Neural cell (in vitro differentiated cells): ENCODE measurements around the gene CUBN.

Experiments
- CTCF ChIP-seq: fragments of 450-650 bp; IDR thresholded peaks from 2 replicates; pipeline ENCODE4 v1.5.1; 2014; ENCODE audit warnings: antibody characterized with exemption, mild to moderate bottlenecking, moderate library complexity; ENCODE audit not compliant: poor library complexity, severe bottlenecking
- EP300 ChIP-seq: fragments of 450-650 bp; conservative IDR thresholded peaks from 2 replicates; pipeline ENCODE4 v1.6.1; 2014; ENCODE audit warnings: antibody characterized with exemption, mild to moderate bottlenecking, moderate library complexity; ENCODE audit not compliant: poor library complexity, severe bottlenecking
- EZH2 ChIP-seq: fragments of 200-600, 300-800 bp; shearing (Covaris generic), sonication (generic); IDR thresholded peaks from 2 replicates; pipeline ENCODE4 v1.6.1; 2014; ENCODE audit warnings: antibody characterized with exemption, low read length, borderline replicate concordance, mild to moderate bottlenecking; ENCODE audit not compliant: insufficient read depth, poor library complexity, severe bottlenecking
- MXI1 ChIP-seq: fragments of 450-650 bp; conservative IDR thresholded peaks from 2 replicates; pipeline ENCODE4 v1.6.1; 2014; ENCODE audit warnings: antibody characterized with exemption, mild to moderate bottlenecking; ENCODE audit not compliant: poor library complexity, severe bottlenecking
- POLR2AphosphoS5 ChIP-seq: IDR thresholded peaks from 2 replicates; pipeline ENCODE4 v1.6.1; 2012
- RAD21 ChIP-seq: fragments of 450-650 bp; conservative IDR thresholded peaks from 2 replicates; pipeline ENCODE4 v1.6.1; 2014; ENCODE audit warnings: antibody characterized with exemption, mild to moderate bottlenecking, moderate library complexity
- REST ChIP-seq: IDR thresholded peaks from 2 replicates; pipeline ENCODE4 v1.6.1; 2012; ENCODE audit warnings: borderline replicate concordance
- SMC3 ChIP-seq: fragments of 450-650 bp; conservative IDR thresholded peaks from 2 replicates; pipeline ENCODE4 v1.6.1; 2014; ENCODE audit warnings: antibody characterized with exemption, mild to moderate bottlenecking, moderate library complexity; ENCODE audit not compliant: poor library complexity
- TAF1 ChIP-seq: IDR thresholded peaks from 2 replicates; pipeline ENCODE4 v1.6.1; 2012; ENCODE audit warnings: low read depth

- TF ChIP-seq CTCF, result no peak
- TF ChIP-seq REST, result no peak
- TF ChIP-seq TAF1, result no peak
- no peak for TF ChIP-seq RAD21
- no peak for TF ChIP-seq EP300
- no peak for TF ChIP-seq EZH2
- no peak for TF ChIP-seq POLR2AphosphoS5
- no peak for TF ChIP-seq MXI1
- TF ChIP-seq SMC3, result no peak
Measured at GRCh38 chr10:17076626-17077345, 52.8 kb downstream of the CUBN start.
